Transverse colon (tissue), 4 donors: ENCODE measurements around the gene ETFB.

Experiments used
- CTCF ChIP-seq, 5 experiments: fragments of 200-600 bp in 3 of 5; fragments of 450-650 bp in 2 of 5; sonication (generic) in 3 of 5; IDR thresholded peaks; 1 replicate in 2 of 5; 2 replicates in 3 of 5; pipeline ENCODE4 v1.5.1; 2016 to 2017; ENCODE audit warnings: antibody characterized with exemption in 5 of 5, inconsistent platforms in 3 of 5, mild to moderate bottlenecking in 2 of 5, moderate library complexity in 1 of 5
- EP300 ChIP-seq: sonication (generic); formaldehyde crosslinking; IDR thresholded peaks from one replicate; pipeline ENCODE4 v1.6.1; 2017; ENCODE audit warnings: antibody characterized with exemption, low read depth
- POLR2A ChIP-seq: fragments of 450-650 bp; IDR thresholded peaks from one replicate; pipeline ENCODE4 v1.6.1; 2016; ENCODE audit warnings: antibody characterized with exemption, mild to moderate bottlenecking, moderate library complexity
- POLR2AphosphoS5 ChIP-seq, 3 donors: sonication (generic); formaldehyde crosslinking; IDR thresholded peaks; one replicate each; pipeline ENCODE4 v1.6.1; 2016; ENCODE audit warnings: antibody characterized with exemption in 3 of 3

GRCh38 chr19:51375504-51376221 is 9.5 kb upstream of the ETFB start:
- TF ChIP-seq CTCF (IDR thresholded peaks at IDR 0.05): no peak
- TF ChIP-seq POLR2A: no peak
- TF ChIP-seq EP300: no peak
- no peak for TF ChIP-seq POLR2AphosphoS5 (IDR thresholded peaks at IDR 0.05)
